Tibial nerve (tissue), 4 donors: ENCODE data around the gene MEIS2. TPM values are rescaled to one million over a fixed set of nuclear protein-coding genes. Genes with fewer than 3 reads are reported as not detected.

Experiments used
- DNase-seq, 2 donors: peaks; one replicate each; pipeline ENCODE4 v3.0.0-alpha.2; 2019; ENCODE audit warnings: low spot score in 2 of 2
- H3K27ac ChIP-seq, 4 donors: fragments of 200-600 bp; sonication (generic) in 3 of 4; one replicate each; pipeline ENCODE4 v1.5.1; 2017 to 2019; ENCODE audit warnings: mild to moderate bottlenecking in 1 of 4
- H3K27me3 ChIP-seq, 2 donors: fragments of 200-600 bp; sonication (generic) in 1 of 2; one replicate each; pipeline versions ENCODE4 v1.5.1 to v1.6.0; 2017 to 2019
- H3K36me3 ChIP-seq, 3 donors: fragments of 200-600 bp; sonication (generic); one replicate each; pipeline ENCODE4 v1.5.1; 2018 to 2019
- H3K4me1 ChIP-seq, 4 donors: fragments of 200-600 bp; sonication (generic) in 3 of 4; one replicate each; pipeline ENCODE4 v1.5.1; 2017 to 2019
- H3K4me3 ChIP-seq, 4 donors: fragments of 200-600 bp; sonication (generic) in 3 of 4; one replicate each; pipeline ENCODE4 v1.5.1; 2017 to 2019; ENCODE audit warnings: mild to moderate bottlenecking in 1 of 4, moderate library complexity in 1 of 4
- H3K9me3 ChIP-seq, 4 donors: fragments of 200-600 bp; sonication (generic) in 3 of 4; one replicate each; pipeline ENCODE4 v1.5.1; 2017 to 2019
- CTCF ChIP-seq, 5 experiments: fragments of 200-600 bp in 3 of 5; fragments of 450-650 bp in 2 of 5; sonication (generic) in 3 of 5; IDR thresholded peaks; one replicate each; pipeline ENCODE4 v1.5.1; 2016 to 2019; ENCODE audit warnings: antibody characterized with exemption in 5 of 5, mild to moderate bottlenecking in 3 of 5, moderate library complexity in 2 of 5
- EP300 ChIP-seq, 2 donors: sonication (generic); formaldehyde crosslinking; IDR thresholded peaks; one replicate each; pipeline ENCODE4 v1.6.1; 2017; ENCODE audit warnings: antibody characterized with exemption in 2 of 2, mild to moderate bottlenecking in 1 of 2
- POLR2A ChIP-seq, 2 donors: fragments of 450-650 bp; IDR thresholded peaks; one replicate each; pipeline ENCODE4 v1.6.1; 2017; ENCODE audit warnings: antibody characterized with exemption in 2 of 2, mild to moderate bottlenecking in 2 of 2, moderate library complexity in 2 of 2
- WGBS, 2 donors: methylation state at CpG; one replicate each; pipeline ENCODE4 v1.1.5; 2018; 5-methylcytosine and 5-hydroxymethylcytosine counted together
- total RNA-seq, 4 donors: library from RNA; depleted of rRNA; stranded (reverse); fragments of >200 nt; gene quantifications; one replicate each; pipeline ENCODE4 v1.1.0, GENCODE V29; 2016

MEIS2 gene
- total RNA-seq, 4 donors from 2014 or later, result 9.4 to 15.7 (median 14.3) TPM

DNA sequence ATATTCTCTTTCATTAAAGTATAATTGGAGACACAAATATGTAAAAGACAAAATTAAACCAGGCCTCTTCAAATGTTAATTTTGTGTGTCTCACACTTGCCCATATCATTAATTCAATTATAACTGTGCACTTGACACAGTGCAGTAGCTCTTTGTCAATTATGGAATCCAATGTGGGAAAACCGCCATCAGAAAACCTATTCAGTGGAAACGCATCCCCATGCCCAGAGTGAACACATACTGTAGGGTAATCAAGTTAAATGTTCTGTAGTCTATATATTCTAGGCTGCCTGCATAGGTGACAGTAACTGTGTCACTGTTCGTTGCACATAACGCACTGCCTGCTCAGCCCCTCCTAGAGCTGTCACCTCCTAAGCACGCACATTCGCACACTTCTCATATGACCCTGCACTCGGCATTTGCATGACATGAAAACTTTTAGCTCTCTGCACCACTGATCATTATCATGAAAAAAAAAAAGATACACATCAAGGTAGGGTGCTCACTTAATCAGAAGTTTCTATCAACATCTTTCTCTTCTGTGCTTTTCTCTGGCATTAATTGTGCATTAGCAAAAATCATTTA is 63.2 kb downstream of the MEIS2 start:
- Histone ChIP-seq H3K4me3 (no peak overlapping the region), H3K27me3 (no peaks in the 10 kb centered on the region), H3K4me1 (no peaks in the 10 kb centered on the region), H3K36me3 (no peaks in the 10 kb centered on the region), H3K9me3 (no peaks in the 10 kb centered on the region), H3K27ac (no peak overlapping the region)
- no peak for TF ChIP-seq EP300 (IDR thresholded peaks at IDR 0.05)
- no peak for TF ChIP-seq CTCF (IDR thresholded peaks at IDR 0.05)
- TF ChIP-seq POLR2A (IDR thresholded peaks at IDR 0.05), result no peak
- no peak for DNase-seq
- WGBS, 2 donors, result 92 to 95% methylated on average over 7 of the region's 7 CpGs

DNA sequence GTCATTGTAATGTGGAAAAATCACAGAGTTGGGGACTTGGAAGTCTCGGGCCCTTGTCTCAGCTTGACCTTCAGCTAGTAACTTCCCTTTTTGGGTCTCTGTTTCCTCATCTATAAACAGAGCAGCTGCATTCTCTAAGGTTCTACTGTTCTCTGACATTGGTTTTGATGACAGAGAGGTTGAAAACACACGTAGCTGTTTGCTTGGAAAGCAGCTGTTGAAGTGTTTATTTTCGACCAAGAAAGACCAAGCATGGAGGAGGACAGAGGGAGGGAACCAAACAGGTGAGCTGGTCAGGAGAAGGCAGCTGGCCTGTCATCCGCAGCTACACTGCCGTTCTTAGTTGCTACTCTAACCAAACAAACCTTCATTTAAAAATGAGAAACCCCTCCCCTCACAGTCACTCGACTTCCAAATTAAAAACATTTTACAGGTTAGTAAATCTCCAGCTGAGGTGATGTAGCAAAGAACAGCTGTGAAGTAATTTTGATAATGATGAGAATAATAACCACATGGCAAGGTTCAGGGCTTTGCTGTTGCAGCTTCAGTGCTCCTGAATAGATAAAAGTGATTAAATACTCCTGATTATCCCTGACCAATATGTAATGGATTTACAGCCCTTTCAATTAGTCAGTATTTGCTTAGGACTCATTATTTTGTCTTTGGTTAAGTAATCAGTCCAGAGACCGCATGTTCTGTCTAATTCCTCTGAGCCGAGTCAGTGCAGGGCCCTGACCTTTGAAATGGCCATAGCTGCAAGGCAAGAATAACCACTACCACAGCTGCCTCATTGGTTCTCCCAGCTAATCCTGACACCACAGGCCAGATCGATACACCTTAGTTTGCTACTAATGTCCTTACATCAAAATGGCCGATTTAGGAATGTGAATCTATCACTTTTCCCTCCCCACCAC is 65.3 kb downstream of the MEIS2 start:
- 55 to 60% methylated on average over 10 of the region's 10 CpGs for WGBS, 2 donors

GRCh38 chr15:37034392-37034791 is 66.0 kb downstream of the MEIS2 start:
- no peaks in the 10 kb centered on the region for H3K9me3 ChIP-seq
- TF ChIP-seq CTCF (IDR thresholded peaks at IDR 0.05), result no peak
- TF ChIP-seq POLR2A (IDR thresholded peaks at IDR 0.05), result no peak
- TF ChIP-seq EP300 (IDR thresholded peaks at IDR 0.05), result no peak
- WGBS, 2 donors, result 84 to 85% methylated on average over 7 of the region's 7 CpGs
- H3K36me3 ChIP-seq, result no peaks in the 10 kb centered on the region
- no peak for DNase-seq
- no peak overlapping the region for H3K27ac ChIP-seq
- no peaks in the 10 kb centered on the region for H3K27me3 ChIP-seq
- H3K4me3 ChIP-seq, result no peak overlapping the region
- no peaks in the 10 kb centered on the region for H3K4me1 ChIP-seq

More for the DNA sequence above, 65.3 kb downstream of the MEIS2 start:
- DNase-seq, result no peak
- Histone ChIP-seq H3K9me3 (no peaks in the 10 kb centered on the region), H3K27me3 (no peaks in the 10 kb centered on the region), H3K27ac (no peak overlapping the region), H3K4me3 (no peak overlapping the region), H3K36me3 (no peaks in the 10 kb centered on the region), H3K4me1 (no peaks in the 10 kb centered on the region)
- TF ChIP-seq EP300 (IDR thresholded peaks at IDR 0.05), result no peak
- no peak for TF ChIP-seq CTCF (IDR thresholded peaks at IDR 0.05)
- TF ChIP-seq POLR2A (IDR thresholded peaks at IDR 0.05), result no peak

DNA sequence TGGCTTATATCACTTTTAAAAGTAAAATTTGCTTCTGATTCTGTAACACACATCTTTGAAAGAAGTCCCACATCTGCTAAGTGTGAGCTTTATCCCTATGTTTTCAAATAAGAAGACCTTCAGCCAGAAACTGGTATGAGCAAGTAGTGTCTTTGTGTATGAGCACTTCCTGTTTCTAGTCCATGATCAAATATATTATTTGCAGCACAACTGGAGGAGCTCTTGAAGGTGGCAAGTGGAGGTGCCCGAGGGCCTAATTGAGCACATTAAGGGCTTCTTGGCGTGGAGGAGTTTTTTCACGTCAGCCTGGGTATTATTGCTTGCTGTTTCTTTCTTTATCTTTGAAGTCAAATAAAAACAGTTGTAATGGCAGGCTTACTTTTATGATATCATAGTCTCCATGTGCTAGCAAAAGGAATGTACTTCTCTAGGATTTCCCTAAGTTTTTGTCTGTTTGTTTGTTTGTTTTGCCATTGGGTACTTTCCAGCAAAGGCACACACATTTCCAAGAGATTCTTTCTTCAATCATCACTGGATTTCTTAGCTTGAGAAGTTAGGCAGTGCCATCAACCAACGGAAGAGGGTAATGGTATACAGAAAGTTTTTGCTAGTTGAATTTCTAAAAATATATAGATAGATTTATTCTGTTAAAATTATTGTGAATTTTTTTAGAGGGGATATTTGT is 68.1 kb downstream of the MEIS2 start:
- 67 to 70% methylated on average over 4 of the region's 4 CpGs for WGBS, 2 donors
- Histone ChIP-seq H3K27me3 (no peaks in the 10 kb centered on the region), H3K36me3 (no peaks in the 10 kb centered on the region), H3K9me3 (no peaks in the 10 kb centered on the region), H3K4me1 (no peaks in the 10 kb centered on the region), H3K4me3 (no peak overlapping the region), H3K27ac (no peak overlapping the region)
- TF ChIP-seq POLR2A (IDR thresholded peaks at IDR 0.05), result no peak
- DNase-seq, result no peak

- no peaks in the 10 kb centered on the region for H3K4me1 ChIP-seq
- WGBS, 2 donors, result 78 to 86% methylated on average over 4 of the region's 4 CpGs
Observed at GRCh38 chr15:37031198-37031597, 69.2 kb downstream of the MEIS2 start.

More at GRCh38 chr15:37031198-37031597, 69.2 kb downstream of the MEIS2 start:
- DNase-seq, result no peak
- H3K36me3 ChIP-seq, result no peaks in the 10 kb centered on the region
- H3K27me3 ChIP-seq, result no peaks in the 10 kb centered on the region
- H3K9me3 ChIP-seq, result no peaks in the 10 kb centered on the region
- H3K4me3 ChIP-seq, result no peak overlapping the region
- TF ChIP-seq CTCF (IDR thresholded peaks at IDR 0.05) (no peak), EP300 (IDR thresholded peaks at IDR 0.05) (no peak), POLR2A (IDR thresholded peaks at IDR 0.05) (no peak)
- H3K27ac ChIP-seq, result no peak overlapping the region
